NCI-H146 treated with DMSO at 0.1 percent for 48 hours (cell line): ENCODE measurements around the gene FN3KRP.

Experiments
- DNase-seq: peaks from one replicate; lab custom pipeline; 2025; ENCODE audit not compliant: unreplicated experiment; lab: John Stamatoyannopoulos, UW

Gene FN3KRP, protein sequence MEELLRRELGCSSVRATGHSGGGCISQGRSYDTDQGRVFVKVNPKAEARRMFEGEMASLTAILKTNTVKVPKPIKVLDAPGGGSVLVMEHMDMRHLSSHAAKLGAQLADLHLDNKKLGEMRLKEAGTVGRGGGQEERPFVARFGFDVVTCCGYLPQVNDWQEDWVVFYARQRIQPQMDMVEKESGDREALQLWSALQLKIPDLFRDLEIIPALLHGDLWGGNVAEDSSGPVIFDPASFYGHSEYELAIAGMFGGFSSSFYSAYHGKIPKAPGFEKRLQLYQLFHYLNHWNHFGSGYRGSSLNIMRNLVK

DNA sequence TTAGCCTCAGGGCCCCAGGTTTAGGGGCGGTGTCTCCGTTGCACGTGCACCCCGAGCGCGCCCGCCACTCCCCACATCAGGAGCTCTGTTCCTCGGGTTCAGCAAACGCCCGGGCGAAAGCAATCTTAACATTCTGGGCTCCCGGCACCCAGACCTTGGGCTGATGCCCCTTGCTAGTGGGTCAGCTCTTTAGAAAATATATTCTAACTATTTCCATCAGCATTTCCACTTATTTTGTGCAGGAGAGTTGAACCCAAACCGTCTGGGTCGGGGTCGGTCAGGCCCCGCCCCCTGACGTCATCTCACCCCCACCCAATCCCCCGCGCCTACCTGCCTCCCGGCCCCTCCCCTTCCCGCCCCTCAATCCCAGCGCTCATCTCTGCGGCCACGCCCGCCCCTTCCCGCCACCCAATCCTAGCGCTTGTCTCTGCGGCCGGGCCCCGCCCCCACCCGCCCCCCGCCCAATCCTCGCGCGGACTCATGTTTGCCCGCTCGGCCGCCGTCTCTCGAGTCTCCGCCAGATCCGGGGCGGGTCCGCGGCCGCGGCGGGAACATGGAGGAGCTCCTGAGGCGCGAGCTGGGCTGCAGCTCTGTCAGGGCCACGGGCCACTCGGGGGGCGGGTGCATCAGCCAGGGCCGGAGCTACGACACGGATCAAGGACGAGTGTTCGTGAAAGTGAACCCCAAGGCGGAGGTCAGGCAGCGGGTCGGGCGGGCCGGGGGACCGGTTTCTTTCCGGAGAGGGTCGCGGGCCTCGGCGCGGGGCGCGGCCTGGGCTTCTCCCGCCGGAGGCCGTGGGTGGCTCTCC, at the start of gene FN3KRP:
FN3KRP (plus strand) TSS at position 504 of the 808 bp plus-strand sequence; CDS start at position 554, 50 bp downstream.
- peak; percentile 67 for DNase-seq

GRCh38 chr17:82666931-82667667, 49.4 kb upstream of the FN3KRP start:
- no peak for DNase-seq

DNA sequence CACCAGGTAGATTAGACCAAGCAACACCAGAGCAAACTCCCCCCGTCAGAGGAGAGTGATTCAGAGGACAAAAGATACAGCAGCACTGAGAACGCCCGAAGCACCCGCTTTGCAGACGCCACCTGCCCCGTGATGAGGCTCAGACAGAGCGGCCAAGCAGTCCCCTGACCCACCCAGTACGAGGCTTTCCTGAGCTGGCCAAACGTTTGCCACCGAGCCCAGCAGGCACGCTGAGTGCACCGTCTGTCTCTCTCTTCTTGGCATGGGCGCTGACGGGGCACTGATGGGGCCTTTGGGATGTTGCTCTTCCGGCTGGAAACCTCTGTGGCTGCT, 48.9 kb upstream of the FN3KRP start:
- DNase-seq = no peak

DNA sequence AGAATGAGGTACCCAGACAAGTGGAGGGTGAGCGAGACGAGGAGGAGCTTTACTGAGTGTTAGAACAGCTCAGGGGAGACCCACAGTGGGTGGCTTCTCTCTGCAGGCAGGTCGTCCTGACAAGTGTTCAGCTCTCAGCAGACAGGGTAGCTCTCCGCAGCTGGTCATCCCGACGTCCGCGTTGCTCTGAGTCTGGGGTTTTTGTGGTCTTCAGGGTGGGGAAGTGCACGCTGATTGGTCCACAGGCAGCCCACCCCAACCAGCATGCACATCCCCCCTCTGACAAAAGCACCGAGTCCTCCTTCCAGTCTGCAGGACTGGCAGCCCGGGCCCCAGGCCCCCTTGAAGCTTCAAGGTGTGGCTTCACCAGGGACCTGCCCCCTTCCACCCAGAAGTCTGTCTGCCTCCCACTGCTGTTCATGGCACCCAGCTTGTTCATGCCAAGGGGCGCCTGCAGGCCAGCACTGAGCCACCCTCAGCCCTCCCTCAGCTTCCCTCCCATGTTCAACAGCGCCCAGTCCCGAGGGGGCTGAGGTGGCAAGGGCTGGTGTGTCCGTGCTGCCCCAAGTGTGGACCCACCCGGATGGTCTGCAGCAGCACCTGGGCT, 48.4 kb upstream of the FN3KRP start:
- no peak for DNase-seq

DNA sequence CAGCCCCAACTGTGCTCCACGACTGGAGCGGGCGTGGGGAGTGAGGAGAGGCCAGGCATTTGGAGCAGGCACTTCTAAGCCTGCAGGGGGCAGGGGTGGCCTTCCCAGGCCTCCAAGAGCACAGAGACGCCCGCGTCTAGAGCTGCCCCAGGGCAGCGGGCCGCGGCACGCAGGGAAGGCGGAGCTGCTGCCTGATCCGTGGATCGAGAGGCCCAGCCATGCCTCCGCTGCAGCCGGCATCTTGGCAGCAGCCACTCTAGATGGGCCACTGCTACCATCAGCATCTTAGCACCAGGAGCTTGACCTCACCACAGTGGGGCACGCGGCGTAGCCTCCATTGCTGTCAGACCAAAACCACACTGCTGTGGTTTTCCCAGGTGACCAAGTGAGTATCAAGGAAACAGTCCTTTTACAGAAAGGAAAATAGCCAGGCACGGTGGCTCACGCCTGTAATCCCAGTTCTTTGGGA, 47.8 kb upstream of the FN3KRP start:
- no peak for DNase-seq

DNA sequence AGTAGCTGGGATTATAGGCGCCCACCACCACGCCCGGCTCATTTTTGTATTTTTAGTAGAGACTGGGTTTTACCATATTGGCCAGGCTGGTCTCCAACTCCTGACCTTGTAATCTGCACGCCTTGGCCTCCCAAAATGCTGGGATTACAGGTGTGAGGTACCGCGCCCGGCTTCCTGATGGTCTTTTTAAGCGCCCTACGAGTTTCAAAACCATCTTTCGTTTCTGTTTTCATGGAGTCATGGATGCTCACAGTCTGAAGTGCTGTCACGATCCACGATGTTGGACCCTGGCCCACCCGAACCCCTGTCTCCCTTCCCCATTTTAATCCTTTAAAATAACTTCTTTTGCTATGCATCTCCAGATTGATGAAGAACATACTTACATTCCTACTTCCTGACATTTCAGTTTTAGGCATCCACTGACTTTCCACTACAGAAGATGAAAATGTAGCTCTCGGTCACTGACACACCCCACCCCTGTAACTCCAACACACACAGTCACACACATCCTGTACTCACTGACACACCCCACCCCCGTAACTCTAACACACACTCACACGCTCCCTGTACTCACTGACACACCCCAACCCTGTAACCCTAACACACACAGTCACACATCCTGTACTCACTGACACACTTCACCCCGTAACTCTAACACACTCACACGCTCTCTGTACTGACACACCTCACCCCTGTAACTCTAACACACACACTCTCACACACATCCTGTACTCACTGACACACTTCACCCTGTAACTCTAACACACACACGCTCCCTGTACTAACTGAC, 45.6 kb upstream of the FN3KRP start:
- DNase-seq = no peak

DNA sequence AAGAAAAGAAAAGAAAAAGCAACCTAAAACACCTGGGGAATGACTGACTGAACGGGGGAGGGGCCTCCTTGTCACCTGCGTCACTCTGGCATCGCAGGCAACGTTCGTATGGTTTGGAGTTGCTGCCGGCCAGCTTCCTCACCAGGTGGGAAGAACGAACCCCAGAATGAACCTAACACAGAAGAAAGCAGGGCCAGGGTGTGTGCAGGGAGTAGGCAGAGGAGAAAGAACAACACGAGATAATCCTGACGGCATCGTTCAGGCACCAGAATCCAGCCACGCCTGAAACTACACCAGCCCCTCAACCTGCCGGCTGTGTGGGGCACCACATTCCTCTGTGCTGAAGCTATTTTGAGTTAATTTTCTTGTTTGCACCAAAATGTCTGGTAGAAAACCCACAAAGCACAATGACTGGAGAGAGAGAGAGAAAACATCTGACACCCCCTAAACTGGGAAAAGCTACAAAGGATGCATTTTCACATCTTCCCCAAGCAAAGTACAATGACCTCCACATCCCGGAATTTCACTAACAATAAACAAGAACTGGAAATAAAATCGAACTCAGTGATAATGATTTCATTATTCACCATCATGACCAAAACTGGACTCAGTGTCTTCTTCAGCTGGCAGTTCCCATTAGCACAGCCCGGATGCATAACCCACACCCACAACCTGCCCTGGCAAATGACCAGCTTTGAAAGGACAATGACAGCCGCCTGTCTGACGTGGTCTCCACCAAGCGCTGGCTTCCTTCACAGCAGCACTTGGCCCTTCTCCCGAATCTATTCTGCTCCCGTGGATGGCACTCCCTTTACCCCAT, 41.6 kb upstream of the FN3KRP start:
- no peak for DNase-seq

DNA sequence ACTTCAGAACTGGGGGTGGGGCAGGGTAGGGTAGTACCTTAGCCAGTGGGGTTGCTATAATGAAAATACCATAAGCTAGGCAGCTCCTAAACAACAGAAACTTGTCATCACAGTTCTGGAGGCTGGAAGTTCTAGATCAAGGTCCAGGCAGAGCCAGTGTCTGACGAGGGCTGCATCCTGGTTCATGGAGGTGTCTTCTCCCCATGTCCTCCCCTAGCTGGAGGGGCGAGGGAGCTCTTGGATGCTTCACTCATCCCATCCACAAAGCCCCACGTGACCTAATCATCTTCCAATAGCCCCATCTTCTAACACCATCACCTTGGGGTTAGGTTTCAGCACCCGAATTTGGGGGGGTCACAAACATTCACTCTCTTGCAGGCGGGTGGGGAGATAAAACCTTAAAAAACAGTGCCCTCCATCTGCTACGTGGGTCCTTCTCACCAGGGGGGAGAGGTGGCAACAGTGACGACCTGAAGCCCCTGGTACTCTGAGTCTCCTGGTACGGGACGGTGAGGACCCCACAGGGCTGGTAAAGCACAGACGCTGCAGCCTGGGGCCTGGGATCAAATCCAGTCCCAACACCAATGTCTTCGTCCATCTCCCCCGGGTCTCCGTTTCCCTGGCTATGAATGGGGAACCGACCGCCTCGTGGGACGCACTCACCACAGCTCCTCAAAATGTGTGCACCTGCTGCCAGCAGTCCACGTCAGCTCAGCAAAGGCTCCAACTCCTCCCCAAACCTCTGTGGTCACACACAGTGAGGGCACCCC, 40.8 kb upstream of the FN3KRP start:
- DNase-seq = no peak

DNA sequence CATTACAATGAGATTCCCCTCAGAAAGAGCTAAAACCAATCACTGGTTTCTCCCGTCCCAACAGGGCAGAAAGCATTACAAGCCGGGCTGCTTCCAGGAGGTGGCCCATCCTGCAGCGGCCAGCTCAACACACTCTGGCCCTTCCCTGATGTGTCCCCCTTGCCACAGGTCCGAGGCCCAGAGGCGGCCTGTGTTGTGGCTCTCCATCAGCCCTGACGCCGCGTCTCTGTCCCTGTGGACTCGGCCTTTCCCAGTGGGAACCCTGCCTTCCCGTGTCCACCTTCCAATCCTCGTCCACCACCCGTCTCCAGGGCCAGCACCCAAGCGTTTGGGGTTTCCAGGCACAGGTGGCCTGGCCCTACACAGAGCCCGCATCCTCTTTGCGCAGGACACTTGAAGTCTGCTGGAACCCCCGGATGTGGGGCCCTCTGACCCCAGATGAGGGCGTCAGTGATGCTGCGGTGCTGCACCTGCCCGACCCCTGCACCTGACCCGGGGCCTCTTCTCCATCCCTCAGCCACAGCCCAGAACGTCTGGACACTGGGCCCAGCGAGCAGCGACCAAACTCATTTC, 39.1 kb upstream of the FN3KRP start:
- no peak for DNase-seq

- DNase-seq = peak; percentile 33
These were observed 38.1 kb upstream of the FN3KRP start for GRCh38 chr17:82678265-82678891.

- DNase-seq = no peak
These were observed 36.7 kb upstream of the FN3KRP start for GRCh38 chr17:82679586-82680465.

- no peak for DNase-seq
These were observed 35.0 kb upstream of the FN3KRP start for GRCh38 chr17:82681547-82681946.

- DNase-seq = no peak
These were observed 33.0 kb upstream of the FN3KRP start for GRCh38 chr17:82683534-82683933.

- no peak for DNase-seq
These were observed 32.2 kb upstream of the FN3KRP start for GRCh38 chr17:82684228-82684841.

- DNase-seq = no peak
These were observed 31.2 kb upstream of the FN3KRP start for GRCh38 chr17:82685291-82685690.
